Osteocyte (in vitro differentiated cells): ENCODE data around the gene PYGM. TPM values are rescaled to one million over a fixed set of nuclear protein-coding genes. Genes with fewer than 3 reads are reported as not detected.

Experiments used
- DNase-seq: peaks from one replicate; pipeline ENCODE4 v3.0.0; 2021; ENCODE audit warnings: mixed read lengths; ENCODE audit not compliant: unreplicated experiment; ENCODE audit errors: extremely low spot score
- H3K27ac Mint-ChIP-seq: one replicate; pipeline ENCODE4 v1.8.0; 2021; ENCODE audit warnings: mild to moderate bottlenecking, mixed read lengths; ENCODE audit not compliant: unreplicated experiment
- H3K27me3 Mint-ChIP-seq: one replicate; pipeline ENCODE4 v1.8.0; 2021; ENCODE audit warnings: mixed read lengths; ENCODE audit not compliant: unreplicated experiment
- H3K36me3 Mint-ChIP-seq: one replicate; pipeline ENCODE4 v1.8.0; 2021; ENCODE audit warnings: mixed read lengths; ENCODE audit not compliant: unreplicated experiment
- H3K4me1 Mint-ChIP-seq: one replicate; pipeline ENCODE4 v1.8.0; 2021; ENCODE audit warnings: mixed read lengths; ENCODE audit not compliant: unreplicated experiment
- H3K4me3 Mint-ChIP-seq: one replicate; pipeline ENCODE4 v1.8.0; 2021; ENCODE audit warnings: mild to moderate bottlenecking, moderate library complexity, mixed read lengths; ENCODE audit not compliant: unreplicated experiment
- H3K9me3 Mint-ChIP-seq: one replicate; pipeline ENCODE4 v1.8.0; 2021; ENCODE audit warnings: mixed read lengths; ENCODE audit not compliant: unreplicated experiment
- CTCF ChIP-seq: fragments of 200-600 bp; sonication (generic); IDR thresholded peaks from 2 replicates; pipeline ENCODE4 v1.5.0; 2021; ENCODE audit warnings: antibody characterized with exemption, mild to moderate bottlenecking, moderate library complexity
- total RNA-seq: library from RNA; stranded (reverse); gene quantifications from 2 replicates; pipeline ENCODE4 v1.2.1, GENCODE V29; 2021

PYGM gene
- total RNA-seq, 1 donor from 2014 or later = 0.73 TPM

- no peak for DNase-seq
- H3K4me3 Mint-ChIP-seq = no peak overlapping the region
These were observed 40.8 kb upstream of the PYGM start for GRCh38 chr11:64800303-64801157.

GRCh38 chr11:64799623-64800302 is 40.0 kb upstream of the PYGM start:
- DNase-seq = no peak
- H3K4me3 Mint-ChIP-seq = no peak overlapping the region

More at GRCh38 chr11:64800303-64801157, 40.8 kb upstream of the PYGM start:
- Mint-ChIP-seq H3K4me1 (peaks cover 19% of the 10 kb centered on the region), H3K27me3 (no peaks in the 10 kb centered on the region), H3K27ac (no peak overlapping the region), H3K36me3 (peaks cover 3% of the 10 kb centered on the region), H3K9me3 (no peaks in the 10 kb centered on the region)
- TF ChIP-seq CTCF = no peak

GRCh38 chr11:64799256-64799622 is 39.5 kb upstream of the PYGM start:
- Mint-ChIP-seq H3K36me3 (peaks cover 3% of the 10 kb centered on the region), H3K4me1 (peaks cover 19% of the 10 kb centered on the region), H3K4me3 (no peak overlapping the region), H3K27me3 (no peaks in the 10 kb centered on the region), H3K9me3 (no peaks in the 10 kb centered on the region), H3K27ac (no peak overlapping the region)
- no peak for TF ChIP-seq CTCF
- no peak for DNase-seq

More at GRCh38 chr11:64799623-64800302, 40.0 kb upstream of the PYGM start:
- Mint-ChIP-seq H3K9me3 (no peaks in the 10 kb centered on the region), H3K27me3 (no peaks in the 10 kb centered on the region), H3K36me3 (peaks cover 3% of the 10 kb centered on the region), H3K4me1 (peaks cover 19% of the 10 kb centered on the region), H3K27ac (peak overlapping the region; percentile 47)
- no peak for TF ChIP-seq CTCF

GRCh38 chr11:64796757-64797541 is 37.2 kb upstream of the PYGM start:
- Mint-ChIP-seq H3K27ac (no peak overlapping the region), H3K36me3 (peaks cover 3% of the 10 kb centered on the region), H3K4me3 (no peak overlapping the region), H3K27me3 (no peaks in the 10 kb centered on the region), H3K9me3 (no peaks in the 10 kb centered on the region), H3K4me1 (peaks cover 6% of the 10 kb centered on the region)
- DNase-seq = no peak
- no peak for TF ChIP-seq CTCF
